Thyroid gland (tissue), 4 donors: Measurements from ENCODE around the gene PGA4. TPM values are rescaled to one million over a fixed set of nuclear protein-coding genes. Genes with fewer than 3 reads are reported as not detected.
"Not testable (repeated sequence)": the region's sequence is repeated elsewhere in the genome, so short reads cannot be mapped to it uniquely, and the experiment has no call there.

Experiments
- DNase-seq, 2 donors: peaks; one replicate each; pipeline ENCODE4 v3.0.0-alpha.2; 2019
- H3K27ac ChIP-seq, 3 donors: fragments of 200-600 bp; sonication (generic); 1 replicate in 2 of 3; 2 replicates in 1 of 3; pipeline ENCODE4 v1.5.1; 2016 to 2019; ENCODE audit warnings: mild to moderate bottlenecking in 1 of 3, moderate library complexity in 1 of 3
- H3K27me3 ChIP-seq: fragments of 200-600 bp; sonication (generic); one replicate; pipeline ENCODE4 v1.5.1; 2019
- H3K36me3 ChIP-seq, 2 donors: fragments of 200-600 bp; sonication (generic); one replicate each; pipeline ENCODE4 v1.5.1; 2016 to 2019
- H3K4me1 ChIP-seq, 2 donors: fragments of 200-600 bp; sonication (generic); one replicate each; pipeline ENCODE4 v1.5.1; 2017 to 2019
- H3K4me3 ChIP-seq, 3 donors: fragments of 200-600 bp; sonication (generic); replicated peaks in 1 of 3; 1 replicate in 2 of 3; 2 replicates in 1 of 3; pipeline ENCODE4 v1.5.1; 2016; ENCODE audit warnings: mild to moderate bottlenecking in 1 of 3
- H3K9me3 ChIP-seq: fragments of 200-600 bp; sonication (generic); one replicate; pipeline ENCODE4 v1.5.1; 2017
- WGBS, 2 donors: methylation state at CpG; one replicate each; pipeline ENCODE4 v1.1.5; 2017; 5-methylcytosine and 5-hydroxymethylcytosine counted together
- intact Hi-C: fragments of 100-400 bp; cut with DNase I; formaldehyde crosslinking; loops from one replicate; pipeline ENCODE4 v1.15.1; 2023
- total RNA-seq, 4 donors: library from RNA; depleted of rRNA; stranded (reverse); fragments of >200 nt; gene quantifications; one replicate each; pipeline ENCODE4 v1.2.3, GENCODE V29; 2016

PGA4 gene
- total RNA-seq, 4 donors from 2014 or later, result 4.6 to 8.1 TPM; not detected in 2

DNA sequence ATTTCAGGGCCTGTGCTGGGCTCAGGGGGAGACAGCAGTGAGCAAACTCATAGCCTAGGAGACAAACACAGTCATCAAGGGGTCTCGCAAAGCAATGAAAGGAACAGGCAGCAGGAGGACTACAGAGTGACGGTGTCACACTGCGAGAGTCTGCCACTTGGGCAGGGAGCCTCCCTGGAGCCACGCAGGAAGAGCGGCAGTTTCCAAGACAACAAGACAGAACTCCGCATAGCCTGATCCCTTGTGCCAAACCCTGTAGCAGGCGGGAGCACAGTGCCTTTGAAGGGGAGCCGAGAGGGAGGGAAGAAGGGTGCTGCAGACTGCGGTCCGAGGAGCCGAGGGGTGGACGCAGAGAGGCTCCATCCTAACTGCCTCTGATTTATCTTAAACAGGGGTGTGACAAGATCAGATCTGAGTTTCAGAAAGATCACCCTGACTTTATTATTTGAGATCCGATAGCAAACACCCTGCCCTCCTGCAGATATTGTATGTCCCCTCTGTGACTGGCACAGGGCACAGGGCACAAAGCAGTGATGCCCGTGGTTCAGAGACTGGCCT, 17.6 kb upstream of the PGA4 start:
- DNase-seq, H3K9me3 ChIP-seq, H3K4me3 ChIP-seq, H3K36me3 ChIP-seq, intact Hi-C loops, H3K27me3 ChIP-seq, H3K27ac ChIP-seq, H3K4me1 ChIP-seq: not testable (repeated sequence)
- WGBS, 2 donors, result 70 to 91% methylated on average over 13 to 14 of the region's 14 CpGs

DNA sequence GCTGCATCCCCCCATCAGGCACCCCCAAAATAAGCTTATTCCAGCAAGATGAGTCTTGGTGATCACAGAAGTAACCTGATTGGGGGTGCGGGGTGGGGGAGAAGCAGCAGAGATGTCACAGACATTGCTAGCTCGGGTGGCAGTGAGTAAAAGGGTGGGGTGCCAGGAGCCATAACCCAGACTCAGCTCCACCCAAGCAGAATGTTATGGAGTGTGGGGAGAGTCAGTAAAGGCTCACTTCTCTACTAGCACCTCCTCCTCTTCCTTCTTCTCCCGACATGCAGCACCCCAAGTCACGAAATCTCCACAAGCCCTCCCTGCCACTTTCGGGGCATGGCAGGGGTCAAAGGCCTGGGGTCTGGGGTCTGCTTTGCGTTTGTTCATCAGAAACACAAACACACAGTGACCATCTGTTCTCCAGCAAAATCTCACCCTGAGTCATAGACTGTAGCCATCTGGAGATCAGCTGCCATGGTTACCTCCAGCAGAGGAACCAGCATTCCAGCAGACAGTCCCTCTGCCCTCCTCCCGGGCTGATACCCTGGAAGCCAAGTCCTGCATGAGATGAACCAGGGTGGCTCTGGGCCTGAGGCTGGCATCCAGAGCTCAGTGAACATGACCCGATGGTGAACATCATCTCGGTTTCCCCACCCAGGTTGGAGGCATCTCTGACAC, 14.4 kb upstream of the PGA4 start:
- DNase-seq, H3K4me3 ChIP-seq, H3K27ac ChIP-seq, H3K36me3 ChIP-seq, H3K27me3 ChIP-seq, intact Hi-C loops, H3K4me1 ChIP-seq, H3K9me3 ChIP-seq: not testable (repeated sequence)
- no CpG with 5 or more reads among the region's 9 CpGs for WGBS, 2 donors

DNA sequence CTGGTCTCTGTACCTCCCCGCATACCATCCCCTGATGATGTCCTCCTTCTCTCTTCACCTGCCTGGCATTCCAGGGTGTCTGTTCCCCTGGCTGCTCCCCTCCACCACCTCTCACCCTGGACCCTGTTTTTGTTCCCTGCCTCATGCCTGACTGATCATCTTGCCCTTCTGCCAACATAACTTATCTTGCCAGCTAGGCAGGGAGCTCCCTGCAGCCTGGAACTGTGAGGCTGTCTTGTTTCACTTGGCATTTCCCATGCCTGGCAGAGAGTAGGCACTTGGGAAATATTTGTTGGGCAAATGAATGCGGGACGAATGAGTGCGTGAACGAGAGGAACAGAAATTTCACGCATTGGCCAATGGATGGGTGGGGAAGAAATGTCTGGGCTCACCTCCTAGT, 11.5 kb upstream of the PGA4 start:
- H3K9me3 ChIP-seq, H3K4me3 ChIP-seq, H3K36me3 ChIP-seq, DNase-seq, H3K4me1 ChIP-seq, intact Hi-C loops, H3K27me3 ChIP-seq, H3K27ac ChIP-seq: not testable (repeated sequence)
- WGBS, 2 donors, result no CpG with 5 or more reads among the region's 6 CpGs

DNA sequence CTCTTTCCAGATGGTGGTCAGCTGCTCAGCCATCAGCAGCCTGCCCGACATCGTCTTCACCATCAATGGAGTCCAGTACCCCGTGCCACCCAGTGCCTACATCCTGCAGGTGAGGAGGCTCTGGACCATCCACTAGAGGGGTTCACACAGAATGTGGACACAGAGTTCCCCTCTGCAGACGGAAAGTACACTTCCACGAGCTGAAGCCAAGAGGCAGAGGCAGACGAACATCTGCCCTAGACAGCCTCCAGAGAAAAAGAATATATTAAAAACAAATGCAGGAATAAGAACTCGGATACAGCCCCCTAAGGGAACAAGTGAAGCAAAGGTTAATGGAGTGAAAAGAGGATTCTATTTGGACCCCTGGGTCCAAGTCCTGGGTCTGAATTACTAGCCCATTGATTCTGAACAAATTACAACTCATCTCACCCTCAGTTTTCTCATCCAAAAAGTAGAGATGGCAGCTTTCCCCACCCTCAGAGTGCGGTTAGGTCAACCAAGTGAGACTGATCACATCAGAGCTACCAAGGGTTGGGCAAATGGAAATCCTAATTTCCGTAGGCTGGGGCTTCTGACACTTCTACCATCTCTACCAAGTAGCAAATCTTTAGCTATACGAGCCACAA, 10.7 kb upstream of the PGA4 start:
- 75 to 77% methylated on average over 4 to 6 of the region's 10 CpGs for WGBS, 2 donors
- H3K4me3 ChIP-seq, H3K36me3 ChIP-seq, intact Hi-C loops, H3K4me1 ChIP-seq, DNase-seq, H3K27me3 ChIP-seq, H3K9me3 ChIP-seq: not testable (repeated sequence)
- H3K27ac ChIP-seq, result peak overlapping the region in 1 of 3 donors; percentile 21

DNA sequence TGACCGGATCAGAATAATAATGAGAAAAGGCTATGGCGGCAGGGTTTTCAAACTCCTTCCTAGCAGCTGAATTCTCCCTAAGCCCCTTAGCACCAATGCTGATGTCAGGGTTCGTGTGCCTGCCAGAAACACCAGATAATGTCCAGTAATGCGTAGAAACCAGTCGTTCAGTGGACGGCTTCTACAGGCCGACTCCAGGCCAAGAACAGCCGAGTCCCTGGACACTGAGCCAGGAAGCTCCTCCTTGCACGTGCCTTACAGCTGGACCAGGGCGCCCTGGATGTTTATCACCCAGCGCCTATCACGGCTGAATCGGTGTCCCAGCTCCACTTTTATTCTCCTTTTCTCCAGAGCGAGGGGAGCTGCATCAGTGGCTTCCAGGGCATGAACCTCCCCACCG, 9.9 kb upstream of the PGA4 start:
- intact Hi-C loops, H3K27me3 ChIP-seq, H3K4me3 ChIP-seq, H3K36me3 ChIP-seq, DNase-seq, H3K27ac ChIP-seq, H3K4me1 ChIP-seq, H3K9me3 ChIP-seq: not testable (repeated sequence)
- WGBS, 2 donors, result no CpG with 5 or more reads among the region's 15 CpGs

DNA sequence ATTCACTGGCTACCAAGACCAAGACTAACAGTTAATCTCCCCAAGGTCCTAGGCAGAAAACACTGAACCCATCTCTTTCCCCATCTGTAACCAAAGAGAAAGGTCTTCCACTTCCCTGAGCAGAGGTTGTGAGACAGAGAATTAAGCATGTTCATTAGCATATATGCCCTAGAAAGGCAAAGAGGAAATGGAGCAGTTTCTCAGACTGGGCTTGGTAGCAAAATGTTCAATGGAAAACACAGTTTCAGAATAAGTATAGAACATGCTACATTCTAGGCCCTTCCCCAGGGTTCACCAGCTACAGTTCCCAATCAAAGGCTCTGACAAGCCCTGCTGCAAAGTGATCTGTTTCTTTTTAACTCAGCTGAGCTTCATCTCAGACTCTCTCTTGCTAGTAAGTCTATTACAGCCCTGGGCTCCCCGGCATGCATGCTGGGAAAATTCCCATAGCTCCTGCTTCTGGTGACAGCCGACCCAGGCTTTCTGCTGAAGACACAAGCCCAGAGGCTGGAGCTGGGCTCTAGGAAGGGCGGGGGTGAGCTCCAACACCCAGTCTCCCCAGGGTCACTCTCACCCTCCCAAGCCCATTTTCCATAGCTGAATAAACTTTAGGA, 8.3 kb upstream of the PGA4 start:
- intact Hi-C loops, H3K4me3 ChIP-seq, DNase-seq, H3K36me3 ChIP-seq, H3K27ac ChIP-seq, H3K9me3 ChIP-seq, H3K27me3 ChIP-seq, H3K4me1 ChIP-seq: not testable (repeated sequence)
- no CpG with 5 or more reads among the region's 3 CpGs for WGBS, 2 donors

DNA sequence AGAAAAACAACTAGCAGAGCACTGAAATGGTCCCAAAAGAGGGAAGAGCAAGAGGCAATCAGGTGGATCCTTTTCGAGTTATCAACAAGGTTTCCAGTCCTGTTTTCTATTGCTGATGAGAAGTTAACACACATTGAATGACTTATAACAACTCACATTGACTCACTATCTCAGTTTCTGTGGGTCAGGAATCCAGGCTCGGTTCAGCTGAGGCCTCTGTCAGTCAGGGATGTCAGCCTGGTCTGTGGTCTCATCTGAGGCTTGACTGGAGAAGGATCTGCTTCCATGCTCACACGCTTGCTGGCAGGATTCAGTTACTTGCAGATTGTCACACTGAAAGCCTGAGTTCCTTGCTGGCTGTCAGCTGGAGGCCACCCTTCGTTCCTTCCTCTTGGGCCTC, 3.8 kb upstream of the PGA4 start:
- DNase-seq, H3K9me3 ChIP-seq, H3K27ac ChIP-seq, H3K4me3 ChIP-seq, H3K27me3 ChIP-seq, H3K36me3 ChIP-seq, intact Hi-C loops, H3K4me1 ChIP-seq: not testable (repeated sequence)
- WGBS, 2 donors, result no CpG with 5 or more reads among the region's 4 CpGs

DNA sequence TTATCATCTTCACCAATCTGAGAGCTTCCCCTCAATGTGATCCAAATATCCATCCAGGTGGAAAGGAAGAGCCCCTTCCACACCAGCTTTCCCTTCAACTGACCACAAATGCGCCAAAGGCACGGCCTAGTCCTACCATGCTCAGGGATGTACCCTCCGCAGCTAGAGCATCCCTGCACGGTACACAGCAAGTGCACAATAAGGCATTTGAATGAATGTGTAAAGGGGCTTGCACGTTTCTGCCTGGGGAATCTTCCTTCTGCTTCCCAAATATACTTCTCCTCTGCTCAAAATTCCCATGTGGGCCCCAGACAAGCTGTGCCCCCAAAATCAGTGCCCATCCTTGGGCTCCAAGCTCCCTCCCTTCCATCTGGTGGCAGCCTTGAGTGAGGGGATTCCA, 3.1 kb upstream of the PGA4 start:
- H3K4me1 ChIP-seq, H3K9me3 ChIP-seq, H3K27me3 ChIP-seq, H3K27ac ChIP-seq, H3K36me3 ChIP-seq, H3K4me3 ChIP-seq, DNase-seq, intact Hi-C loops: not testable (repeated sequence)
- WGBS, 2 donors, result 90 to 92% methylated on average over 2 to 5 of the region's 5 CpGs

DNA sequence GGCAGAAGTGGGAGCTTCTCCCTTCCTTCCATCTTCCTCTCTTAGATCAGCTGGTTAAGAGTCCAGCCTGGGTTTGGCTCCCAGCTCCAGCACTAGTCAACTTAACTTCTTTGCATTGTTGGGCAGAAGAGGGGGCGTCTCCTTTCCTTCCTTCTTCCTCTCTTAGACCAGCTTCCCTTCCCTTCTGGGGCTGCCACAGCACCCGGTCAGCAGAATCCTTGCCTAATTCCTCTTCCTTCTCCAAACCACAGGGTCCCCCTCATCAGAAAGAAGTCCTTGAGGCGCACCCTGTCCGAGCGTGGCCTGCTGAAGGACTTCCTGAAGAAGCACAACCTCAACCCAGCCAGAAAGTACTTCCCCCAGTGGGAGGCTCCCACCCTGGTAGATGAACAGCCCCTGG, 545 bp downstream of the PGA4 start:
- no CpG with 5 or more reads among the region's 5 CpGs for WGBS, 2 donors
- H3K27me3 ChIP-seq, intact Hi-C loops, DNase-seq, H3K4me3 ChIP-seq, H3K9me3 ChIP-seq, H3K4me1 ChIP-seq, H3K36me3 ChIP-seq, H3K27ac ChIP-seq: not testable (repeated sequence)

DNA sequence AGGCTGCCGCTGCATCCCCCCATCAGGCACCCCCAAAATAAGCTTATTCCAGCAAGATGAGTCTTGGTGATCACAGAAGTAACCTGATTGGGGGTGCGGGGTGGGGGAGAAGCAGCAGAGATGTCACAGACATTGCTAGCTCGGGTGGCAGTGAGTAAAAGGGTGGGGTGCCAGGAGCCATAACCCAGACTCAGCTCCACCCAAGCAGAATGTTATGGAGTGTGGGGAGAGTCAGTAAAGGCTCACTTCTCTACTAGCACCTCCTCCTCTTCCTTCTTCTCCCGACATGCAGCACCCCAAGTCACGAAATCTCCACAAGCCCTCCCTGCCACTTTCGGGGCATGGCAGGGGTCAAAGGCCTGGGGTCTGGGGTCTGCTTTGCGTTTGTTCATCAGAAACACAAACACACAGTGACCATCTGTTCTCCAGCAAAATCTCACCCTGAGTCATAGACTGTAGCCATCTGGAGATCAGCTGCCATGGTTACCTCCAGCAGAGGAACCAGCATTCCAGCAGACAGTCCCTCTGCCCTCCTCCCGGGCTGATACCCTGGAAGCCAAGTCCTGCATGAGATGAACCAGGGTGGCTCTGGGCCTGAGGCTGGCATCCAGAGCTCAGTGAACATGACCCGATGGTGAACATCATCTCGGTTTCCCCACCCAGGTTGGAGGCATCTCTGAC, 4.5 kb downstream of the PGA4 start:
- WGBS, 2 donors, result no CpG with 5 or more reads among the region's 10 CpGs
- H3K36me3 ChIP-seq, DNase-seq, H3K4me1 ChIP-seq, H3K27me3 ChIP-seq, H3K9me3 ChIP-seq, H3K27ac ChIP-seq, intact Hi-C loops, H3K4me3 ChIP-seq: not testable (repeated sequence)

DNA sequence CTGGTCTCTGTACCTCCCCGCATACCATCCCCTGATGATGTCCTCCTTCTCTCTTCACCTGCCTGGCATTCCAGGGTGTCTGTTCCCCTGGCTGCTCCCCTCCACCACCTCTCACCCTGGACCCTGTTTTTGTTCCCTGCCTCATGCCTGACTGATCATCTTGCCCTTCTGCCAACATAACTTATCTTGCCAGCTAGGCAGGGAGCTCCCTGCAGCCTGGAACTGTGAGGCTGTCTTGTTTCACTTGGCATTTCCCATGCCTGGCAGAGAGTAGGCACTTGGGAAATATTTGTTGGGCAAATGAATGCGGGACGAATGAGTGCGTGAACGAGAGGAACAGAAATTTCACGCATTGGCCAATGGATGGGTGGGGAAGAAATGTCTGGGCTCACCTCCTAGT, 7.3 kb downstream of the PGA4 start:
- no CpG with 5 or more reads among the region's 6 CpGs for WGBS, 2 donors
- H3K27me3 ChIP-seq, H3K4me3 ChIP-seq, H3K9me3 ChIP-seq, H3K36me3 ChIP-seq, H3K4me1 ChIP-seq, DNase-seq, H3K27ac ChIP-seq, intact Hi-C loops: not testable (repeated sequence)

DNA sequence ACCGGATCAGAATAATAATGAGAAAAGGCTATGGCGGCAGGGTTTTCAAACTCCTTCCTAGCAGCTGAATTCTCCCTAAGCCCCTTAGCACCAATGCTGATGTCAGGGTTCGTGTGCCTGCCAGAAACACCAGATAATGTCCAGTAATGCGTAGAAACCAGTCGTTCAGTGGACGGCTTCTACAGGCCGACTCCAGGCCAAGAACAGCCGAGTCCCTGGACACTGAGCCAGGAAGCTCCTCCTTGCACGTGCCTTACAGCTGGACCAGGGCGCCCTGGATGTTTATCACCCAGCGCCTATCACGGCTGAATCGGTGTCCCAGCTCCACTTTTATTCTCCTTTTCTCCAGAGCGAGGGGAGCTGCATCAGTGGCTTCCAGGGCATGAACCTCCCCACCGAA, 8.9 kb downstream of the PGA4 start:
- H3K4me1 ChIP-seq, intact Hi-C loops, H3K27me3 ChIP-seq, H3K4me3 ChIP-seq, DNase-seq, H3K27ac ChIP-seq, H3K9me3 ChIP-seq, H3K36me3 ChIP-seq: not testable (repeated sequence)
- WGBS, 2 donors, result no CpG with 5 or more reads among the region's 15 CpGs
